A172 (cell line): ENCODE results near the gene PRKCA. TPM values are rescaled to one million over a fixed set of nuclear protein-coding genes. Genes with fewer than 3 reads are reported as not detected.
"Not testable (repeated sequence)": the region's sequence is repeated elsewhere in the genome, so short reads cannot be mapped to it uniquely, and the experiment has no call there.

ENCODE experiments used
- DNase-seq: peaks from one replicate; pipeline ENCODE4 v3.0.0-alpha.2; 2015; ENCODE audit warnings: low spot score
- total RNA-seq: library from RNA; depleted of rRNA; stranded (reverse); fragments of >200 nt; shearing (Covaris generic); gene quantifications from 2 replicates; pipeline ENCODE4 v1.2.3, GENCODE V29; 2014; rRNA removed

PRKCA gene
- total RNA-seq, result 21.6 and 24.2 TPM in 2 replicates

GRCh38 chr17:66301864-66302741 lies at the start of gene PRKCA:
PRKCA (plus strand) TSS chr17:66302613.
- DNase-seq, result peak; percentile 61

- not testable (repeated sequence) for DNase-seq
Observed at GRCh38 chr17:66253458-66253857, 49.0 kb upstream of the PRKCA start.

- peak; percentile 73 for DNase-seq
Observed at GRCh38 chr17:66255112-66255511, 47.3 kb upstream of the PRKCA start.

- no peak for DNase-seq
Observed at GRCh38 chr17:66255527-66255971, 46.9 kb upstream of the PRKCA start.

- DNase-seq, result no peak
Observed at GRCh38 chr17:66260275-66260674, 42.1 kb upstream of the PRKCA start.

- no peak for DNase-seq
Observed at GRCh38 chr17:66260688-66261087, 41.7 kb upstream of the PRKCA start.

GRCh38 chr17:66262767-66263166 lies 39.6 kb upstream of the PRKCA start:
- no peak for DNase-seq

GRCh38 chr17:66264696-66265095 lies 37.7 kb upstream of the PRKCA start:
- no peak for DNase-seq

GRCh38 chr17:66268247-66268927 lies 34.0 kb upstream of the PRKCA start:
- peak; percentile 38 for DNase-seq

- DNase-seq, result no peak
Observed at GRCh38 chr17:66270106-66270505, 32.3 kb upstream of the PRKCA start.

GRCh38 chr17:66271512-66271911 lies 30.9 kb upstream of the PRKCA start:
- DNase-seq, result no peak

- peak; percentile 89 for DNase-seq
Observed at GRCh38 chr17:66272811-66273585, 29.4 kb upstream of the PRKCA start.

GRCh38 chr17:66273586-66273848 lies 28.9 kb upstream of the PRKCA start:
- no peak for DNase-seq

GRCh38 chr17:66275651-66276050 lies 26.8 kb upstream of the PRKCA start:
- DNase-seq, result peak; percentile 99

- peak; percentile 50 for DNase-seq
Observed at GRCh38 chr17:66276328-66276937, 26.0 kb upstream of the PRKCA start.

GRCh38 chr17:66277191-66277590 lies 25.2 kb upstream of the PRKCA start:
- no peak for DNase-seq

- DNase-seq, result no peak
Observed at GRCh38 chr17:66281661-66282369, 20.6 kb upstream of the PRKCA start.

GRCh38 chr17:66283296-66283934 lies 19.0 kb upstream of the PRKCA start:
- DNase-seq, result no peak

- no peak for DNase-seq
Observed at GRCh38 chr17:66283971-66284370, 18.4 kb upstream of the PRKCA start.

- no peak for DNase-seq
Observed at GRCh38 chr17:66285149-66285548, 17.3 kb upstream of the PRKCA start.

GRCh38 chr17:66287911-66288310 lies 14.5 kb upstream of the PRKCA start:
- no peak for DNase-seq
